ENCODE data around the gene CCDC175. TPM values are rescaled to one million over a fixed set of nuclear protein-coding genes. Genes with fewer than 3 reads are reported as not detected.

The CCDC175 gene
- total and polyA plus RNA-seq, 10 of the 15 experiments (the other 5 are each of a cell fraction or from before 2014, with no cell fraction given) = not detected

DNA sequence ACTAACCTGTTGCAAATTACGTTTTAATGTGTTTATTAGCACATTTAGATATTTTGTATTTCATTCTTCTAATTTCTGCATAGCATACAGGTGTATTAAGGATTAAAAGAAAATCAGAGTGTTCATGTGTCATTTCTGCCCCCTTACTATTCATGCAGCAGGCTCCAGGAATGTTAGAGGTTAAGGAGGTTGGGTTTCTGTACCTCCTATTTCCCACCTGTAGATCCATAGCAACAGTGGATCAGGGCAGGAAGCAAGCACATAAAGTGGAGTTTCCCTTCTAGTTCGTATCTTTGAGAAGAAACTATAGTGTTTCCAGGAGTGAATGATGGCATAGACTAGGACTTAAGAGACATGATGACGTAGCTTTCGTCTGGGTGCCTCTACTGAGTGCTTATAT is 73.4 kb downstream of the CCDC175 start (continued):
- no peak for TF ChIP-seq CHD4 (IDR thresholded peaks at IDR 0.05)
- no peak for TF ChIP-seq ZNF622 (IDR thresholded peaks at IDR 0.05)
- TF ChIP-seq MTA3 (IDR thresholded peaks at IDR 0.05; ENCODE audit: borderline replicate concordance, low read length) = no peak

GRCh38 chr14:59500732-59501131 is 75.9 kb downstream of the CCDC175 start:
- Histone ChIP-seq H3K4me2 (ENCODE audit: control insufficient read depth, insufficient read depth) (no peak overlapping the region), H3K27me3 (replicated peaks in 1 of 2; ENCODE audit: control insufficient read depth in 2 of 2, insufficient read depth in 2 of 2, low read length in 1 of 2) (no peaks in the 10 kb centered on the region), H3K4me1 (ENCODE audit: control insufficient read depth, insufficient read depth, low read length) (no peaks in the 10 kb centered on the region), H3K36me3 (ENCODE audit: control insufficient read depth in 2 of 2, insufficient read depth in 2 of 2, low read length in 1 of 2) (peaks cover 0 to 23% of the 10 kb centered on the region in 2 experiments; a peak in 3 of 4 replicates), H4K20me1 (ENCODE audit: control insufficient read depth, insufficient read depth) (no peaks in the 10 kb centered on the region), H3K9ac (ENCODE audit: control insufficient read depth, insufficient read depth, low read length) (no peak overlapping the region), H3K4me3 (no peak overlapping the region), H3K27ac (ENCODE audit: control insufficient read depth, insufficient read depth) (no peak overlapping the region), H2AFZ (ENCODE audit: control insufficient read depth, low read depth, low read length) (no peak overlapping the region), H3K79me2 (ENCODE audit: control insufficient read depth, insufficient read depth, low read length) (no peaks in the 10 kb centered on the region), H3K9me3 (replicated peaks; ENCODE audit: control insufficient read depth, insufficient read depth, low read length) (no peaks in the 10 kb centered on the region)
- DNase-seq (ENCODE audit: low read depth, low spot score) (no peak), FAIRE-seq (no peak), ATAC-seq (no peak)
- RAD21 ChIA-PET (ENCODE audit: unreplicated experiment) = interaction anchor here (0.6 to 1.3 kb wide), 2 partner anchors 16 to 83 kb away, joined by 3 read pairs; partner anchors contain the start of genes JKAMP and L3HYPDH
- no TSS peak for BruUV-seq (replicated peaks)
- in situ Hi-C loops (cut with MboI) = no loop called here
- POLR2A ChIA-PET = interaction anchor here (0.6 kb wide), 1 partner anchor 661 kb away, joined by 3 read pairs; no protein-coding TSS in a partner anchor
- SMC1A ChIA-PET (ENCODE audit: uncharacterized antibody, unreplicated experiment) = interaction anchor here (1.0 to 1.7 kb wide), 4 partner anchors 9 to 76 kb away, joined by 3 to 4 read pairs (median 3); partner anchors contain the start of gene CCDC175
- CTCF ChIA-PET = interaction anchor here (0.8 to 1.9 kb wide), 3 partner anchors 17 to 683 kb away, joined by 3 to 7 read pairs (median 4); partner anchors contain the start of genes CCDC175 and L3HYPDH
- intact Hi-C loops (cut with micrococcal nuclease; ENCODE audit: unreplicated experiment) = no loop called here
- 92% methylated on average over 3 of the region's 3 CpGs for WGBS (ENCODE audit: insufficient coverage, insufficient replicate concordance, low lambda C conversion rate, missing lambda C conversion rate)
- TF ChIP-seq ASH2L (IDR thresholded peaks at IDR 0.05; ENCODE audit: borderline replicate concordance, low read depth) = no peak
- TF ChIP-seq SREBF1 (IDR thresholded peaks at IDR 0.05; ENCODE audit: low read length) = no peak
- TF ChIP-seq SIN3A (IDR thresholded peaks at IDR 0.05; ENCODE audit: low read depth, low read length) = no peak
- TF ChIP-seq HDAC2 (IDR thresholded peaks at IDR 0.05) = no peak
- no peak for TF ChIP-seq CEBPB (IDR thresholded peaks at IDR 0.05; ENCODE audit: borderline replicate concordance in 1 of 2, low read depth in 2 of 2, low read length in 2 of 2)
- no peak for TF ChIP-seq HSF1 (IDR thresholded peaks at IDR 0.05; ENCODE audit: low read depth, low read length)
- TF ChIP-seq POLR2AphosphoS2 (IDR thresholded peaks at IDR 0.05; ENCODE audit: low read depth, low read length) = no peak
- no peak for TF ChIP-seq ZSCAN29 (IDR thresholded peaks at IDR 0.05)
- no peak for TF ChIP-seq IRF5 (IDR thresholded peaks at IDR 0.05; ENCODE audit: borderline replicate concordance)
- TF ChIP-seq RBBP5 (conservative IDR thresholded peaks at IDR 0.05) = no peak
- no peak for TF ChIP-seq SRF (IDR thresholded peaks at IDR 0.05; ENCODE audit: low read depth in 2 of 2, low read length in 2 of 2)
- no peak for TF ChIP-seq CHD4 (IDR thresholded peaks at IDR 0.05)
- TF ChIP-seq ZBED1 (IDR thresholded peaks at IDR 0.05; ENCODE audit: borderline replicate concordance) = no peak
- TF ChIP-seq NFYB (IDR thresholded peaks at IDR 0.05; ENCODE audit: insufficient read depth, low read depth, low read length) = no peak
- TF ChIP-seq ZBTB33 (IDR thresholded peaks at IDR 0.05) = no peak
- TF ChIP-seq RFX5 (IDR thresholded peaks at IDR 0.05; ENCODE audit: low read depth, low read length) = no peak
- TF ChIP-seq NFXL1 (IDR thresholded peaks at IDR 0.05; ENCODE audit: borderline replicate concordance) = no peak
- TF ChIP-seq IRF4 (IDR thresholded peaks at IDR 0.05; ENCODE audit: low read depth, low read length) = no peak
- no peak for TF ChIP-seq NFYA (IDR thresholded peaks at IDR 0.05; ENCODE audit: borderline replicate concordance, low read depth, low read length)

All from GM12878 (cell line).